ENCODE measurements around the gene BCAS1.
"Not testable (repeated sequence)": the region's sequence is repeated elsewhere in the genome, so short reads cannot be mapped to it uniquely, and the experiment has no call there.

BCAS1 gene

DNA sequence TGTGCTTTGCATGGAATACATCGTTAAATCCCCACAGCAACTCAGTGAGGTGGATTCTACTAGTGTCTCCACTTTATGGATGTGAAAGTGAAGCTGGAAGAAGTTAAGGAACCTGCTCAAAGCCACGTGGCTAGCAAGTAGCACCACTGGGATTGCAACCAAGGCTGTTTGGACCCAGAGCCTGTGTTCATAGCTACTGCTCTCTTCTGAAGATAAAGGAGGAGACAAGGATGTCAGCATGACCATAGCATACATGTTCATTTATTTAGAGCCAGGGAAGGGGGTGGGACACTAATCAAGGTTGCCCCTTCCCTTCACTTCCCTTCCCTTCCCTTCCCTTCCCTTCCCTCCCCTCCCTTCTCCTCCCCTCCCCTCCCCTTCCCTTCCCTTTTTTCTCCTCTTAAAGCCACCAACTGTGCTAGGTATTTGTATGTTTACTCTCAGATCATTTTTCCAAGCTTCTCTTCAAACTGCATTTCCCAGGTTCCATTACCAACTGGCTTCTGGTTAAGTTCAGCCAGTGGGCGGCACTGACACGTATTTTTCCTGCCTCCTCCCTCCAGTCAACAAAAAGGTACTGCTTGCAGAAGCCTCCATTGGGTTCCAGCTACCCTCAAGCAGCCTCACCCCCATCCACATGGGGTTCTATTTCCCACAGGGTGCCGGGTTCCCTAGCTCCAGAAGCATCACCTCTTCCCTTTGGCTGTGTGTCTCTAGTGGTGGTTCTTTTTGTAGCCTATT is 134.9 kb downstream of the BCAS1 start:
- no peak for DNase-seq (ENCODE audit: low spot score)
- in situ Hi-C loops (cut with MboI; ENCODE audit: low sequenced_read_pairs, unreplicated experiment): loop anchor here (25.0 kb wide), 1 partner anchor 348 kb away; the partner anchor contains the start of gene ZNF217

GRCh38 chr20:53934421-53935343 is 135.7 kb downstream of the BCAS1 start:
- TF ChIP-seq, protein P1, sequence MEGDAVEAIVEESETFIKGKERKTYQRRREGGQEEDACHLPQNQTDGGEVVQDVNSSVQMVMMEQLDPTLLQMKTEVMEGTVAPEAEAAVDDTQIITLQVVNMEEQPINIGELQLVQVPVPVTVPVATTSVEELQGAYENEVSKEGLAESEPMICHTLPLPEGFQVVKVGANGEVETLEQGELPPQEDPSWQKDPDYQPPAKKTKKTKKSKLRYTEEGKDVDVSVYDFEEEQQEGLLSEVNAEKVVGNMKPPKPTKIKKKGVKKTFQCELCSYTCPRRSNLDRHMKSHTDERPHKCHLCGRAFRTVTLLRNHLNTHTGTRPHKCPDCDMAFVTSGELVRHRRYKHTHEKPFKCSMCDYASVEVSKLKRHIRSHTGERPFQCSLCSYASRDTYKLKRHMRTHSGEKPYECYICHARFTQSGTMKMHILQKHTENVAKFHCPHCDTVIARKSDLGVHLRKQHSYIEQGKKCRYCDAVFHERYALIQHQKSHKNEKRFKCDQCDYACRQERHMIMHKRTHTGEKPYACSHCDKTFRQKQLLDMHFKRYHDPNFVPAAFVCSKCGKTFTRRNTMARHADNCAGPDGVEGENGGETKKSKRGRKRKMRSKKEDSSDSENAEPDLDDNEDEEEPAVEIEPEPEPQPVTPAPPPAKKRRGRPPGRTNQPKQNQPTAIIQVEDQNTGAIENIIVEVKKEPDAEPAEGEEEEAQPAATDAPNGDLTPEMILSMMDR (IDR thresholded peaks at IDR 0.05; ENCODE audit: borderline replicate concordance, control extremely low read depth, extremely low read depth, insufficient read depth, missing control alignments): no peak
- in situ Hi-C loops (cut with MboI; ENCODE audit: low sequenced_read_pairs, unreplicated experiment): loop anchor here (25.0 kb wide), 1 partner anchor 347 kb away; the partner anchor contains the start of gene ZNF217
- DNase-seq (ENCODE audit: low spot score): peak; percentile 45

More for the DNA sequence above, 134.9 kb downstream of the BCAS1 start:
- TF ChIP-seq, protein P1 (IDR thresholded peaks at IDR 0.05; ENCODE audit: borderline replicate concordance, control extremely low read depth, extremely low read depth, insufficient read depth, missing control alignments): no peak

- TF ChIP-seq, protein P1 (IDR thresholded peaks at IDR 0.05; ENCODE audit: borderline replicate concordance, control extremely low read depth, extremely low read depth, insufficient read depth, missing control alignments): no peak
- no peak for DNase-seq (ENCODE audit: low spot score)
- in situ Hi-C loops (cut with MboI; ENCODE audit: low sequenced_read_pairs, unreplicated experiment): loop anchor here (25.0 kb wide), 1 partner anchor 346 kb away; the partner anchor contains the start of gene ZNF217
Observed at GRCh38 chr20:53933232-53933846, 137.1 kb downstream of the BCAS1 start.

DNA sequence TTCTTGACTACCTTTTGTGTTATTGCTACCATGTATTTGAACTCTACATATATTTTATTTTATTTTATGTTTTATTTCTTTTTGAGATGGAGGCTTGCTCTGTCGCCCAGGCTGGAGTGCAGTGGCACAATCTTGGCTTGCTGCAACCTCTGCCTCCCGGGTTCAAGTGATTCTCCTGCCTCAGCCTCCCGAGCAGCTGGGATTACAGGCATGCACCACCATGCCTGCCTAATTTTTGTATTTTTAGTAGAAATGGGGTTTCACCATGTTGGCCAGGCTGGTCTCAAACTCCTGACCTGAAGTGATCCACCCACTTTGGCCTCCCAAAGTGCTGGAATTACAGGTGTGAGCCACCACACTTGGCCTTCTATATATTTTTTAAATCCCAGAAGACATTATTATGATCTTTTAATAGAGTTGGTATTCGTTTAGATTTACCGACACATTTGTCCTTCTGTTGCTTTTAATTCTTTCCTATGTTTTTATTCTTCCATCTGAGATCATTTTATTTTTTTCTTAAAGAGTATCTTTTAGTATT is 137.7 kb downstream of the BCAS1 start:
- not testable (repeated sequence) for DNase-seq (ENCODE audit: low spot score)
- in situ Hi-C loops (cut with MboI; ENCODE audit: low sequenced_read_pairs, unreplicated experiment): loop anchor here (25.0 kb wide), 1 partner anchor 345 kb away; the partner anchor contains the start of gene ZNF217

GRCh38 chr20:53931597-53931996 is 138.8 kb downstream of the BCAS1 start:
- no peak for DNase-seq (ENCODE audit: low spot score)
- in situ Hi-C loops (cut with MboI; ENCODE audit: low sequenced_read_pairs, unreplicated experiment): loop anchor here (25.0 kb wide), 1 partner anchor 344 kb away; the partner anchor contains the start of gene ZNF217
- TF ChIP-seq, protein P1 (IDR thresholded peaks at IDR 0.05; ENCODE audit: borderline replicate concordance, control extremely low read depth, extremely low read depth, insufficient read depth, missing control alignments): no peak

DNA sequence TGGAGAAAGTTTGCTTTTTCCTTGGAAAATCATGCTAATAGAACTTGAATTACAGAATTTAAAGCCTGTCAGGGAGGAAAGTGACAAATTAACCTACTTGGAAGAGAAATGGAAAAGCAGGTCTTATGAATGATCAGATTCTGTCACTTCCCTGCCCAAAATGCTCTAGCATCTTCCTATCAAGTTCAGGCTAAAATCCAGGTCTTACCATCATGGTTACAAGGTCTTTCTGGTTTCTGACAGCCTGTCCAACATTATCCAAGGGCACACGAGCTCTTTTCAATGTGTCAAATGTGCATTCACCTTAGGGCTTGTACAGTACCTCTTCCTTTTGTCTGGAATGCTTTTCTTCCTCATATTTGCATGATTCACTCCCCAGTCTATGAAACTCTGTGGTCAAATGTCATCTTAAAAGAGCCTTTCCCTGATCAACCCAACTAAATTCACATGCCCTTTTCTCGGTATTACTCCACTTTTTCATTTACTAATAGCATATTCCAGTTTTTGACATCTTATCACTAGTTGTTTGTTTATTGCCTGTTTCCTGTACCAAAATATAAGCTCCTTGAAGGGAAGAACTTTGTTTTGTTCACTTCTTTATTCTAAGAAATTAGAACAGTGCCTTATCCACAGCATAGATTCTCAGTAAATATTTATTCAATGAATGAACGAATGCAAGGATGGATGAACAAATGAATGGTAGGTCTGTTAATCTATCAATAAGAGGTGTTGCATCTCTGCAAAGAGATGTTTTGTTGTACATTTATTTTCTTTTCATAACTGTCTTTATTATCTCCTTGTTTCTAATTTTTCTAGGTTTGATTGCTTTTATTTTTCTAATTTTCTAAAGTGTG is 139.5 kb downstream of the BCAS1 start:
- TF ChIP-seq, protein P1 (IDR thresholded peaks at IDR 0.05; ENCODE audit: borderline replicate concordance, control extremely low read depth, extremely low read depth, insufficient read depth, missing control alignments): no peak
- DNase-seq (ENCODE audit: low spot score): no peak
- in situ Hi-C loops (cut with MboI; ENCODE audit: low sequenced_read_pairs, unreplicated experiment): loop anchor here (25.0 kb wide), 1 partner anchor 344 kb away; the partner anchor contains the start of gene ZNF217
